CD14-positive monocyte (primary cell): Measurements from ENCODE around the gene KLHL25. TPM values are rescaled to one million over a fixed set of nuclear protein-coding genes. Genes with fewer than 3 reads are reported as not detected.

Experiments used
- DNase-seq, 3 donors: peaks; one replicate each; pipeline ENCODE4 v3.0.0-alpha.2; 2011 to 2022
- H2AFZ ChIP-seq: 2 replicates; pipeline ENCODE4 v1.6.0; 2012; ENCODE audit warnings: mild to moderate bottlenecking, low read depth, low read length, inconsistent platforms; ENCODE audit not compliant: insufficient read depth, poor library complexity, severe bottlenecking
- H3K27ac ChIP-seq, 2 donors: 1 replicate in 1 of 2; 2 replicates in 1 of 2; pipeline ENCODE4 v1.5.1; 2012 to 2013; ENCODE audit warnings: low read length in 2 of 2, control low read depth in 1 of 2, inconsistent platforms in 1 of 2, low read depth in 1 of 2, mild to moderate bottlenecking in 1 of 2
- H3K27me3 ChIP-seq, 2 donors: one replicate each; pipeline versions ENCODE4 v1.6.0 to v1.6.1; 2011 to 2013; ENCODE audit warnings: low read length in 2 of 2; ENCODE audit not compliant: control insufficient read depth in 2 of 2, insufficient read depth in 2 of 2
- H3K36me3 ChIP-seq, 2 donors: replicated peaks in 1 of 2; 1 replicate in 1 of 2; 2 replicates in 1 of 2; pipeline versions ENCODE4 v1.5.1 to v1.6.1; 2012 to 2013; ENCODE audit warnings: low read length in 2 of 2, control low read depth in 1 of 2, inconsistent platforms in 1 of 2, mild to moderate bottlenecking in 1 of 2; ENCODE audit not compliant: insufficient read depth in 2 of 2, control insufficient read depth in 1 of 2
- H3K4me1 ChIP-seq, 2 donors: 1 replicate in 1 of 2; 2 replicates in 1 of 2; pipeline versions ENCODE4 v1.5.1 to v1.6.1; 2012 to 2013; ENCODE audit warnings: low read length in 2 of 2, control low read depth in 1 of 2, inconsistent platforms in 1 of 2, mild to moderate bottlenecking in 1 of 2, moderate library complexity in 1 of 2; ENCODE audit not compliant: insufficient read depth in 2 of 2, control insufficient read depth in 1 of 2
- H3K4me2 ChIP-seq: replicated peaks from 2 replicates; pipeline ENCODE3; 2012; ENCODE audit warnings: low read length, moderate library complexity, mild to moderate bottlenecking; ENCODE audit not compliant: poor library complexity, severe bottlenecking; ENCODE audit errors: extremely low read depth
- H3K4me3 ChIP-seq, 3 experiments: fragments of 200-600 bp in 1 of 3; sonication (generic) in 1 of 3; replicated peaks in 1 of 3; 1 replicate in 2 of 3; 2 replicates in 1 of 3; pipeline ENCODE4 v1.5.1; 2011 to 2013; ENCODE audit warnings: low read length in 3 of 3, mild to moderate bottlenecking in 3 of 3, control low read depth in 2 of 3, low read depth in 2 of 3, inconsistent platforms in 1 of 3, moderate library complexity in 1 of 3
- H3K79me2 ChIP-seq: 2 replicates; pipeline ENCODE4 v1.6.0; 2012; ENCODE audit warnings: mild to moderate bottlenecking, control low read depth, inconsistent platforms, low read length, moderate library complexity; ENCODE audit not compliant: insufficient read depth
- H3K9ac ChIP-seq: 2 replicates; pipeline ENCODE4 v1.6.0; 2017; ENCODE audit warnings: low read length, mild to moderate bottlenecking; ENCODE audit not compliant: insufficient read depth, poor library complexity, severe bottlenecking
- H3K9me3 ChIP-seq, 2 donors: replicated peaks in 1 of 2; 1 replicate in 1 of 2; 2 replicates in 1 of 2; pipeline versions ENCODE4 v1.5.1 to v1.6.1; 2012 to 2013; ENCODE audit warnings: low read length in 2 of 2, control low read depth in 1 of 2; ENCODE audit not compliant: control insufficient read depth in 1 of 2, insufficient read depth in 1 of 2
- H4K20me1 ChIP-seq: 2 replicates; pipeline ENCODE4 v1.6.0; 2012; ENCODE audit warnings: mild to moderate bottlenecking, low read length, control low read depth, moderate library complexity; ENCODE audit not compliant: insufficient read depth
- H3K27ac Mint-ChIP-seq, 7 donors: one replicate each; pipeline ENCODE4 v1.8.0; 2020; ENCODE audit warnings: mild to moderate bottlenecking in 7 of 7, mixed read lengths in 7 of 7, moderate library complexity in 6 of 7, inconsistent platforms in 2 of 7
- H3K27me3 Mint-ChIP-seq, 3 donors: one replicate each; pipeline ENCODE4 v1.8.0; 2021 to 2022; ENCODE audit warnings: low read depth in 3 of 3, mild to moderate bottlenecking in 3 of 3, mixed read lengths in 3 of 3, moderate library complexity in 3 of 3, inconsistent platforms in 1 of 3
- H3K36me3 Mint-ChIP-seq, 2 donors: one replicate each; pipeline ENCODE4 v1.8.0; 2020; ENCODE audit warnings: mixed read lengths in 2 of 2, inconsistent platforms in 1 of 2, mild to moderate bottlenecking in 1 of 2
- H3K4me1 Mint-ChIP-seq: one replicate; pipeline ENCODE4 v1.8.0; 2020; ENCODE audit warnings: mild to moderate bottlenecking, mixed read lengths
- H3K4me3 Mint-ChIP-seq, 2 donors: one replicate each; pipeline ENCODE4 v1.8.0; 2020; ENCODE audit warnings: mild to moderate bottlenecking in 2 of 2, mixed read lengths in 2 of 2, moderate library complexity in 1 of 2
- H3K9me3 Mint-ChIP-seq, 7 donors: one replicate each; pipeline ENCODE4 v1.8.0; 2020 to 2022; ENCODE audit warnings: mixed read lengths in 7 of 7, mild to moderate bottlenecking in 6 of 7, moderate library complexity in 6 of 7, inconsistent platforms in 2 of 7
- WGBS: methylation state at CpG from one replicate; pipeline ENCODE4 v1.1.5; 2013; ENCODE audit warnings: missing lambda C conversion rate; ENCODE audit not compliant: insufficient coverage; 5-methylcytosine and 5-hydroxymethylcytosine counted together
- intact Hi-C, 2 donors: fragments of 100-400 bp; cut with micrococcal nuclease; formaldehyde crosslinking; loops; one replicate each; pipeline versions ENCODE4 v1.15.0 to v1.15.1; 2023
- polyA plus RNA-seq, 3 donors: library from polyadenylated mRNA; depleted of rRNA in 1 of 3; unstranded in 2 of 3; stranded (reverse) in 1 of 3; fragments of 300-500 nt in 2 of 3; fragments of >200 nt in 1 of 3; fragmentation: Illumina TruSeq in 2 of 3; gene quantifications; 1 replicate in 2 of 3; 2 replicates in 1 of 3; pipeline ENCODE4 v1.2.3, GENCODE V29; 2012 to 2021
- TF ChIP-seq, protein P1 (sequence below): fragments of 200-600 bp; IDR thresholded peaks from one replicate; pipeline ENCODE4 v1.8.0; 2022; ENCODE audit warnings: antibody characterized with exemption, mild to moderate bottlenecking

KLHL25 gene
- polyA plus RNA-seq, 3 donors: 0.27 to 0.60 (median 0.40) TPM

DNA sequence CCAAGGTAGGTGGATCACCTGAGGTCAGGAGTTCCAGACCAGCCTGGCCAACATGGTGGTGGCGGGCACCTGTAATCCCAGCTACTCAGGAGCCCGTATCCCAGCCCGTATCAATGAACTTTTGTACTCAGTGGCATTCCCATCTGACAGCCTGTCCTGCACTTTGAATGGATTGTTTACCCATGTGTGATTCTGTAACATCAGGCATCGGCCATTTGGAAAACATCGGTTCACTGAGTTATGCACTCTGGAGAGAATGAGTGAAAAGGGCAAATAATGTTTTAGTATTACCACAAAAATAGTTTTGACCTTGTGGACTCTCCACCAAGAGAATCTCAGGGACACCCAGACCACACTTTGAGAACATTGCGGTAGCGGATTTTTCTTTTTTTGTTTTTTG, 13.6 kb downstream of the KLHL25 start:
- Histone ChIP-seq H3K27me3 (no peaks in the 10 kb centered on the region), H3K79me2 (no peaks in the 10 kb centered on the region), H3K9me3 (no peaks in the 10 kb centered on the region), H2AFZ (no peak overlapping the region), H3K36me3 (no peaks in the 10 kb centered on the region), H3K4me1 (peaks cover 2 to 11% of the 10 kb centered on the region in 2 donors), H3K4me3 (no peak overlapping the region), H3K27ac (no peak overlapping the region), H4K20me1 (no peaks in the 10 kb centered on the region), H3K4me2 (no peak overlapping the region), H3K9ac (no peak overlapping the region)
- H3K27ac Mint-ChIP-seq: no peak overlapping the region
- DNase-seq: no peak
- no peak overlapping the region for H3K4me3 Mint-ChIP-seq
- H3K36me3 Mint-ChIP-seq: no peaks in the 10 kb centered on the region
- no peaks in the 10 kb centered on the region for H3K9me3 Mint-ChIP-seq
- H3K27me3 Mint-ChIP-seq: peaks cover 0 to 2% (median 0%) of the 10 kb centered on the region in 3 donors
- H3K4me1 Mint-ChIP-seq: peaks cover 12% of the 10 kb centered on the region
- 92% methylated on average over 2 of the region's 7 CpGs for WGBS
- TF ChIP-seq, protein P1, sequence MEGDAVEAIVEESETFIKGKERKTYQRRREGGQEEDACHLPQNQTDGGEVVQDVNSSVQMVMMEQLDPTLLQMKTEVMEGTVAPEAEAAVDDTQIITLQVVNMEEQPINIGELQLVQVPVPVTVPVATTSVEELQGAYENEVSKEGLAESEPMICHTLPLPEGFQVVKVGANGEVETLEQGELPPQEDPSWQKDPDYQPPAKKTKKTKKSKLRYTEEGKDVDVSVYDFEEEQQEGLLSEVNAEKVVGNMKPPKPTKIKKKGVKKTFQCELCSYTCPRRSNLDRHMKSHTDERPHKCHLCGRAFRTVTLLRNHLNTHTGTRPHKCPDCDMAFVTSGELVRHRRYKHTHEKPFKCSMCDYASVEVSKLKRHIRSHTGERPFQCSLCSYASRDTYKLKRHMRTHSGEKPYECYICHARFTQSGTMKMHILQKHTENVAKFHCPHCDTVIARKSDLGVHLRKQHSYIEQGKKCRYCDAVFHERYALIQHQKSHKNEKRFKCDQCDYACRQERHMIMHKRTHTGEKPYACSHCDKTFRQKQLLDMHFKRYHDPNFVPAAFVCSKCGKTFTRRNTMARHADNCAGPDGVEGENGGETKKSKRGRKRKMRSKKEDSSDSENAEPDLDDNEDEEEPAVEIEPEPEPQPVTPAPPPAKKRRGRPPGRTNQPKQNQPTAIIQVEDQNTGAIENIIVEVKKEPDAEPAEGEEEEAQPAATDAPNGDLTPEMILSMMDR: no peak
- intact Hi-C loops: no loop called here

DNA sequence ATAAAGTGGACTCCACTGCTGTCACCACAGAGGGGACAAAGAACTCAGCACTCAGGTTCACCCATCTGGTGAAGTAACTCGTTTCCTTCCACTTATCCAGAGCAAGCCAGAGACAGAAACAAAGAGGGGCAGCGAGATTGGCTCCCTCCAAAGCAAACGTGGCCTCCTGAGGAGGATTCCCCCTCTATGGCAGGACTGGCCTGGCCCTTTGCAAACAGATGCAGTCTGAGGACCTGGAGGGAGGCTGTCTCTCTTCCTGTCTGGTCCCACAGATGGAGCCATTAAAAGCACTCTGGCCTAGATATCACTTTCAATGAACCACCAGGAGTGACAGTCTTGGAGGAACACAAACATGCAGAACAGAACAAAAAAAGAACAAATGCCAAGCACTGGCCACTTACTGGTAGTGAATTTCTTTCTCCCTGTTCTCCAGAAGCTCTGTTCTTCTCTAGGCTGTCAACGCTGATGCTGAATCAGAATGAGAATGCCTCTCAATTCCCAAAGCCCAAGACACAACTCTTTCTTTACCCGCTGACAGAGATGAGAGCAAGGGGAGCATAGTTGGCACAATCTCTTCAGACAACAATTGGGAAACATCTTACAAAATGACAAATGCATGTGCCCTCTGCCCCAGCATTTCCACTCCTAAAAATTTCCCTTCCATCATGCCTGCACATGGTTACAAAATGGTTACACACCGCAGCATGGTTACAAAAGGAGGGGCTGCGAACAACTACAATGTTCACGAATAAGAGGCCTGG, 14.3 kb downstream of the KLHL25 start:
- no peak for DNase-seq
- Mint-ChIP-seq H3K4me1 (peaks cover 9% of the 10 kb centered on the region), H3K27me3 (peaks cover 0 to 3% (median 2%) of the 10 kb centered on the region in 3 donors), H3K4me3 (no peak overlapping the region), H3K36me3 (no peaks in the 10 kb centered on the region), H3K9me3 (no peaks in the 10 kb centered on the region), H3K27ac (no peak overlapping the region)
- intact Hi-C loops: no loop called here
- TF ChIP-seq, protein P1: no peak
- Histone ChIP-seq H2AFZ (no peak overlapping the region), H3K79me2 (no peaks in the 10 kb centered on the region), H3K36me3 (no peaks in the 10 kb centered on the region), H3K4me1 (peaks cover under 1 to 11% of the 10 kb centered on the region in 2 donors), H3K9me3 (no peaks in the 10 kb centered on the region), H4K20me1 (no peaks in the 10 kb centered on the region), H3K4me2 (no peak overlapping the region), H3K27me3 (no peaks in the 10 kb centered on the region), H3K4me3 (no peak overlapping the region), H3K27ac (no peak overlapping the region), H3K9ac (no peak overlapping the region)
- WGBS: 92% methylated on average over 7 of the region's 8 CpGs
